DND-41 (cell line): ENCODE data around the gene KIF18B.

ENCODE experiments used
- ATAC-seq: fragments of 200-7000 bp; cut with Tn5 transposase; 3 replicates; pipeline ENCODE4 v1.9.1; 2021; ENCODE audit warnings: low read depth; ENCODE audit not compliant: insufficient read depth
- DNase-seq: peaks from one replicate; pipeline ENCODE4 v3.0.0-alpha.2; 2020
- H2AFZ ChIP-seq: 2 replicates; pipeline ENCODE4 v1.6.0; 2012; ENCODE audit warnings: low read depth, low read length
- H3K27ac ChIP-seq: 2 replicates; pipeline ENCODE4 v1.5.1; 2012; ENCODE audit warnings: low read length, inconsistent platforms
- H3K27me3 ChIP-seq: fragments of 200-600 bp; sonication (generic); 2 replicates; pipeline ENCODE4 v1.6.0; 2012; ENCODE audit warnings: low read length, mild to moderate bottlenecking, inconsistent platforms; ENCODE audit not compliant: insufficient read depth, poor library complexity
- H3K36me3 ChIP-seq: 2 replicates; pipeline ENCODE4 v1.5.1; 2012; ENCODE audit warnings: low read length, inconsistent platforms; ENCODE audit not compliant: insufficient read depth
- H3K4me1 ChIP-seq: 2 replicates; pipeline ENCODE4 v1.5.1; 2012; ENCODE audit warnings: mild to moderate bottlenecking, low read length; ENCODE audit not compliant: insufficient read depth
- H3K4me2 ChIP-seq: 2 replicates; pipeline ENCODE4 v1.6.0; 2012; ENCODE audit warnings: mild to moderate bottlenecking, moderate library complexity, low read length, inconsistent platforms; ENCODE audit not compliant: insufficient read depth
- H3K4me3 ChIP-seq, 2 experiments: fragments of 200-600 bp in 1 of 2; shearing (Covaris generic) in 1 of 2; 2 replicates each; pipeline ENCODE4 v1.5.1; 2012 to 2016; ENCODE audit warnings: inconsistent platforms in 2 of 2, low read length in 2 of 2, mild to moderate bottlenecking in 2 of 2, low read depth in 1 of 2, moderate library complexity in 1 of 2
- H3K79me2 ChIP-seq: 2 replicates; pipeline ENCODE4 v1.6.0; 2012; ENCODE audit warnings: low read length, inconsistent platforms; ENCODE audit not compliant: insufficient read depth
- H3K9ac ChIP-seq: 2 replicates; pipeline ENCODE4 v1.6.0; 2012; ENCODE audit warnings: low read depth, mild to moderate bottlenecking, inconsistent platforms, low read length, moderate library complexity
- H3K9me3 ChIP-seq: 2 replicates; pipeline ENCODE4 v1.5.1; 2012; ENCODE audit warnings: low read length, moderate library complexity, mild to moderate bottlenecking, inconsistent platforms; ENCODE audit not compliant: insufficient read depth, severe bottlenecking
- H4K20me1 ChIP-seq: 2 replicates; pipeline ENCODE4 v1.6.0; 2012; ENCODE audit warnings: low read length; ENCODE audit not compliant: insufficient read depth
- CTCF ChIP-seq: IDR thresholded peaks from 2 replicates; pipeline ENCODE4 v1.5.1; 2012; ENCODE audit warnings: borderline replicate concordance, low read length, moderate library complexity, mild to moderate bottlenecking; ENCODE audit not compliant: poor library complexity, severe bottlenecking; ENCODE audit errors: extremely low read depth
- EZH2 ChIP-seq: IDR thresholded peaks from 3 replicates; pipeline ENCODE4 v1.6.1; 2012; ENCODE audit warnings: borderline replicate concordance, low read depth, mild to moderate bottlenecking, moderate library complexity, low read length, inconsistent platforms; ENCODE audit not compliant: severe bottlenecking

Gene KIF18B

GRCh38 chr17:44900894-44901293, 46.7 kb downstream of the KIF18B start:
- H3K4me2 ChIP-seq: no peak overlapping the region
- H3K27me3 ChIP-seq: no peaks in the 10 kb centered on the region
- no peak overlapping the region for H3K4me3 ChIP-seq
- H3K27ac ChIP-seq: no peak overlapping the region
- no peak overlapping the region for H3K9ac ChIP-seq
- peaks cover 23% of the 10 kb centered on the region for H3K4me1 ChIP-seq
- TF ChIP-seq CTCF (no peak), EZH2 (no peak)
- H2AFZ ChIP-seq: no peak overlapping the region
- ATAC-seq: no peak
- peaks cover 1% of the 10 kb centered on the region for H3K36me3 ChIP-seq
- H4K20me1 ChIP-seq: peaks cover 2% of the 10 kb centered on the region; the same call in 1 of the 2 replicates
- DNase-seq: no peak
- H3K79me2 ChIP-seq: peaks cover 35% of the 10 kb centered on the region
- no peaks in the 10 kb centered on the region for H3K9me3 ChIP-seq

DNA sequence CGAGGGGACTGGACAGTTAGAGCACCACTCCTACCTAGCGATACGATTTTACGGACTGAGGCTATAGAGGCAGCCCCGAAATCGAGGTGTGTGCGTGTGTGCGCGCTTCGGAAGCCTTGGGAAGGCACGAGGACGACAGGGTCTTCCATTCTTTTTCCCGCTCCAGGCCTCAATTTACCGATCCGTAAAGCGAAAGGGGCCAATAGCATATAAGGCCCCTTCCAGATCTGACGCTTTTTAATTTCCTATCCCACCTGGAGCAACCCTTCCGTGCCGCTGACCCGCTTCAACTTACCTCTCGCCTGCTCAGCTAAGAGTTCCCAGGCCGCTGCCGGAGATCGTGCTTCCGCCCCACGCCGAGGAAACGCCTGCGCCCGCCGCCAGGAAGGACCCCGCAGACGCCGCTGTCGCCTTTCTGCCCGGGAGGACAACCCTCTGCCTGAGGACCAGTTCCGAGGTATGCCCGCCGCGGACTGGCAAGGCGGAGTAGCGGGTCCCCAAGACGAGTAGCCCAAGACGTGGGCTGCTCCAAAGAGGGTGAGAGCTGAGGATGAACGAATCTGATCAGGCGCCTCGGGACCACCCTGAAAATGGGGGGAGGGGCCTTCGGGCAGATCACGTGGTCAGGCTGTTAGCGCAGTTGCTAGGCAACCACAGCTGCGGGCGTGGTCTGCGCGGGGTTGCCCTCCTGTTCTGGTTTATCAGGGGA, 48.3 kb downstream of the KIF18B start, which contains the start of gene EFTUD2:
EFTUD2 (minus strand) TSS at position 372 of the 709 bp plus-strand sequence. CDS start 4,924 bp downstream, outside the sequence.
- Histone ChIP-seq H3K4me1 (peaks cover 23% of the 10 kb centered on the region), H3K4me2 (peak within 1 kb of the TSS; percentile 75), H3K27me3 (no peaks in the 10 kb centered on the region), H4K20me1 (peaks cover 14% of the 10 kb centered on the region; the same call in 1 of the 2 replicates), H3K9ac (peak within 1 kb of the TSS; percentile 66), H3K36me3 (peaks cover 10% of the 10 kb centered on the region), H3K27ac (peak within 1 kb of the TSS; percentile 98), H3K4me3 (peak within 1 kb of the TSS; percentile 69 to 83), H3K79me2 (peaks cover 52% of the 10 kb centered on the region), H2AFZ (peak within 1 kb of the TSS; percentile 93), H3K9me3 (no peaks in the 10 kb centered on the region)
- DNase-seq (peak; percentile 92), ATAC-seq (peak; percentile 87)
- TF ChIP-seq CTCF (no peak), EZH2 (no peak)

DNA sequence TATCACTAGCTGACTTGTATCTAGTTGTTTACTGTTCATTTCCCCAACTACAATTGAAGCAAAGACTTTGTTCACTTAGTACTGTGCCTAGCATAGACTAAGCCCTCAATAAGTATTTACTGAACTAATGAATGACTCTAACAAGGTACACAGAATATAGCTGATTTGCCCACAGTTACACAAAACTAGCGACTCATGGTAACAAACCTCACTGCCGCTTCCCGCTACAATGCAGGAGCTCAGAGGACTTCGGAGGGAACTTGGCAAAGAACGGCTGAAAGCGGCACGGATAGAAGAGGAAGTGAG, 48.9 kb downstream of the KIF18B start:
- H4K20me1 ChIP-seq: peaks cover 14% of the 10 kb centered on the region; the same call in 1 of the 2 replicates
- no peaks in the 10 kb centered on the region for H3K27me3 ChIP-seq
- H2AFZ ChIP-seq: peak overlapping the region; percentile 93
- peak overlapping the region; percentile 98 for H3K27ac ChIP-seq
- H3K4me1 ChIP-seq: peaks cover 23% of the 10 kb centered on the region
- ATAC-seq: peak; percentile 64; the same call in 1 of the 3 replicates
- DNase-seq: peak; percentile 47
- peak overlapping the region; percentile 66 for H3K9ac ChIP-seq
- peak overlapping the region; percentile 75 for H3K4me2 ChIP-seq
- no peaks in the 10 kb centered on the region for H3K9me3 ChIP-seq
- H3K79me2 ChIP-seq: peaks cover 57% of the 10 kb centered on the region
- peaks cover 15% of the 10 kb centered on the region for H3K36me3 ChIP-seq
- peak overlapping the region; percentile 69 to 83 for H3K4me3 ChIP-seq
- no peak for TF ChIP-seq EZH2

DNA sequence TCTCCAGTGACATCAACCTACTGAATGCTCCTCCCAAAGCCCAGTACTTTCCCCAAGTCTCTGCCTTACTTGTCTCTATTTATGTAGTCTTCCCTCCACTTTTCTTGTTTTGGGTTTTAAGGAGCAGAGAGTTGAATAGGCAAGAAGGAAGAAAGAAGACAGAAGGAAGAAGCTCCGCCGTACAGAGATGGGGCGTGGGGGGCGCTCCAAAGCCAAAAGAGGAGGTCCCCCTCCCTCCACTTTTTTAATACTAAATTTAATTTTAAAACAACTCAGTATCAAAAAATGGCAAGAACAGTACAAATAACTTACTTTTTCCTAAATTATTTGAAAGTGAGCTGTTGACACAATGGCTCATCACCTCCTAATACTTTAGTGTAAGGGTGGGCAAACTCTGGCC, 52.9 kb downstream of the KIF18B start:
- Histone ChIP-seq H3K9me3 (no peaks in the 10 kb centered on the region), H3K79me2 (peaks cover 95% of the 10 kb centered on the region), H3K4me1 (peaks cover 17% of the 10 kb centered on the region), H3K27me3 (no peaks in the 10 kb centered on the region), H3K9ac (no peak overlapping the region), H3K36me3 (peaks cover 45% of the 10 kb centered on the region), H3K4me2 (no peak overlapping the region), H3K27ac (no peak overlapping the region), H3K4me3 (no peak overlapping the region), H4K20me1 (peaks cover 22% of the 10 kb centered on the region; the same call in 1 of the 2 replicates), H2AFZ (no peak overlapping the region)
- ATAC-seq (no peak), DNase-seq (no peak)
- TF ChIP-seq CTCF (no peak), EZH2 (no peak)
